UCSD-AML1 (cell line): Measurements from ENCODE around the gene FLOT2.

ENCODE experiments used
- DNase-seq: peaks from one replicate; lab custom pipeline; 2025; ENCODE audit not compliant: unreplicated experiment; lab: John Stamatoyannopoulos, UW

Gene FLOT2

DNA sequence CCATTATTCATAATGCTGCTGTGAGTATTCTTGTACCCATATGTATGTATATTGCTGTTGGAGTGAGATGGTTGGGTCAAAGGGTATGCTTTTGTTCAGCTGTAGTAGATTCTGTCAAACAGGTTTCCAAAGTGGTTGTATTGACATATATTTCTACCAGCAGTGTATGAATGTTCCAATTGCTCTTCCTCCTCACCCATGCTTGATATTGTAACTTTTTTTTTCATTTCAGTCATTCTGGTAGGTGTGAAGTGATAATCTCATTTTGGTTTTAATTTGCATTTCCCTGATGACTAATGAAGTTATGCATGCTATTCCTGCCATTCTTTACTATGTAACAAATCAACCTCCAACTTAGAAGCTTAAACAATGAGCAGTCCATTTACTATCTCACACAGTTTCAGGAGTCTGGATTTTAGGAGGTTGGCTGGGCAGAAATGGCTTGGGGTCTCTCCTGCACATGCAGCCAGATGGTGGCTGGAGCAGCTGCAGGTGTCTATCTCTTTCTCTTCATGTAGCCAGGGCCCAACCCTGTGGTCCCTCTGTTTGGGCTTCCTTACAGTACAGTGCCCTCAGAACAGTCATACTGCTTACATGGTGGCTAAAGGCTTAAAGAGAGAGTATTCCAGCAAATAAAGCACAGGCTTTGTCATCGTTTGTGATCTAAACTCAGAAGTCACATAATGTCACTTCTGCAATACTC lies 21.5 kb downstream of the FLOT2 start:
- no peak for DNase-seq

DNA sequence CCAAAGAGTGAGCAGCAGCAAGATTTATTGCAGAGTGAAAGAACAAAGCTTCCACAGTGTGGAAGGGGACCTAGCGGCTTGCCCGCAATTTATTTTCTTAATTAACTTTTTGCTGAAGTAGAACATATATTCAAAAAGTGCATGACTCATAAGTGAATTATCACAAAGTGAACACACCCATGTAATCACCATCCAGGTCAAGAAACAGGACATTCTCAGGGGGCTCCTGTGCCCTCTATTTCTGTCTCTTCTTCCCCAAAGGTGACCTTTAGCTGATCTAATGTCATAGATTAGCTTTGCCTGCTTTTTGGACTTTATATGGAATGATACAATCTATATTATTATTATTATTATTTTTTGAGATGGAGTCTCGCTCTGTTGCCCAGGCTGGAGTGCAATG lies 22.8 kb downstream of the FLOT2 start:
- no peak for DNase-seq

DNA sequence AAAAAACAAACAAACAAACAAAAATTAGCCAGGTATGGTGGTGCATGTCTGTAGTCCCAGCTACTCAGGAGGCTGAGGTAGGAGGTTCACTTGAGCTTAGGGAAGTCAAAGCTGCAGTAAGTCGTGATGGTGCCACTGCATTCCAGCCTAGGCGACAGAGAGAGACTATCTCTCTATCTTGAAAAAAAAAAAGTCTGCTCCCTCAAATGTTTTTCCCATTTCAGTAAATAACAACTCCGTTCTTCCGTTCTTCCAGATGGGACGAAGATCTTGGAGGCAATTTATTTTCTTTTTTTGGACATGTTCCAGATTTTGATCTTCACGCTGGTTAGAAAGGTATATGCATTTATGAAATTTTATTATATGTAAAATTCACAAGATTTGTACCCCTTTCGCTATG lies 23.7 kb downstream of the FLOT2 start:
- DNase-seq: no peak

DNA sequence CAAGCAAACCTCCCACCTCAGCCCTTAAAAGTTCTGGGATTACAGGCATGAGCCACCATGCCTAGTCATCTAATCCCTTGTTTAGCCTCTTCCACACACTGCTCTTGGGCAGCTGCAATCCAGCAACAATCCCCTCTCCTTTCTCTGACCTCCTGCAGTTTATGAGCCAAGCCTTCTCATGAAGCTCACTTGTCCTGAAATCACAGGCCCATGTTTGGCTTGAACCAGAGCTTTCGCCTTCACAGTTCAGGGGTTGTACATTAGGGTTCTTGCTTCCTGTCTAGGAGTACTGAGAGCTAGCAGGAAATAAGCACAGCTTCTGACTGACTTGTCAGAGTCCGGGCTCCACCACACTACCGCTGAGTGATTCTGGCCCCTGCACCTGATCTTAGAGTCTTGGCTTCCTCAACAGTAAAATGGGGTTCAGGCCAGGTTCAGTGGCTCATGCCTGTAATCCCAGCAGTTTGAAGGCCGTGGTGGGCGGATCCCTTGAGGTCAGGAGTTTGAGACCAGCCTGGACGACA lies 26.4 kb downstream of the FLOT2 start:
- DNase-seq: peak; percentile 30

DNA sequence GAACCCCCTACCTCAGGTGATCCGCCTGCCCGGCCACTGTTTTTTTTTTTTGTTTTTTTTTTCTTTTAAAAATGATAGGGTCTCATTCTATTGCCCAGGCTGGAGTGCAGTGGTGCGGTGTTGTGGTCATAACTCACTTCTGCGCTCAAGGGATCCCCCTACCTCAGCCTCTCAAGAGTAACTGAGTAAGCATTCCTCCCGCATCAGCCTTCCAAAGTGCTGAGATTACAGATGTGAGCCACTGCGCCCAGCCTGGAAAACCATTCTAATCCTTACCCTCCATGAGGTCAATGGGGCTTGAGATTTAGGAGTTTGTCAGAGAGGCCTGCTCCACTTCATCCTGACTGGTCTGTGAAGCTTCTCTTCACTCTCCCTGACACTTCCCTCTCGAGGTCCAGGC lies 30.3 kb downstream of the FLOT2 start:
- DNase-seq: no peak

DNA sequence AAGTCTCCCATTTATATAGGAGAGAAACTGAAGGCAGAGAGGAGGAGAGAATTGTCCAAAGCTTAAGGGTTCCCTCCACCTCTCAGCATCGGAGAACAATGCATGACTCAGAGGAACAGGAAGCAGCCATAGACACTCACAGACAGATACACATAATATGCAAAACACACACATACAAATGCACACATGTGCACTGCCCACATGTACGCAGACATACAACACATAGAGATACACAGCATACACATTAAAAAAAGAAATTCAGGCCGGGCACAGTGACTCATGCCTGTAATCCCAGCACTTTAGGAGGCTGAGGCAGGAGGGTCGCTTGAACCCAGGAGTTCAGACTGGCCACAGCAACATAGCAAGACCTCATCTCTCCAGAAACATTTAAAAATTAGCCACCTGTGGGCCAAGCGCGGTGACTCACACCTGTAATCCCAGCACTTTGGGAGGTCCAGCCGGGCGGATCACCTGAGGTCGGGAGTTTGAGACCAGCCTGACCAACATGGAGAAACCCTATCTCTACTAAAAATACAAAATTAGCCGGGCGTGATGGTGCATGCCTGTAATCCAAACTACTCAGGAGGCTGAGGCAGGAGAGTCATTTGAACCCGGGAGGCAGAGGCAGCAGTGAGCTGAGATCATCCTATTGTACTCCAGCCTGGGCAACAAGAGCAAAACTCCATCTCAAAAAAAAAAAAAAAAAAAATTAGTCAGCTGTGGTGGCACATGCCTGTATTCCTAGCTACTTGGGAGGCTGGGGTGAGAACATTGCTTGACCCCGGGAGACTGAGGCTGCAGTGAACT lies 31.4 kb downstream of the FLOT2 start:
- no peak for DNase-seq

DNA sequence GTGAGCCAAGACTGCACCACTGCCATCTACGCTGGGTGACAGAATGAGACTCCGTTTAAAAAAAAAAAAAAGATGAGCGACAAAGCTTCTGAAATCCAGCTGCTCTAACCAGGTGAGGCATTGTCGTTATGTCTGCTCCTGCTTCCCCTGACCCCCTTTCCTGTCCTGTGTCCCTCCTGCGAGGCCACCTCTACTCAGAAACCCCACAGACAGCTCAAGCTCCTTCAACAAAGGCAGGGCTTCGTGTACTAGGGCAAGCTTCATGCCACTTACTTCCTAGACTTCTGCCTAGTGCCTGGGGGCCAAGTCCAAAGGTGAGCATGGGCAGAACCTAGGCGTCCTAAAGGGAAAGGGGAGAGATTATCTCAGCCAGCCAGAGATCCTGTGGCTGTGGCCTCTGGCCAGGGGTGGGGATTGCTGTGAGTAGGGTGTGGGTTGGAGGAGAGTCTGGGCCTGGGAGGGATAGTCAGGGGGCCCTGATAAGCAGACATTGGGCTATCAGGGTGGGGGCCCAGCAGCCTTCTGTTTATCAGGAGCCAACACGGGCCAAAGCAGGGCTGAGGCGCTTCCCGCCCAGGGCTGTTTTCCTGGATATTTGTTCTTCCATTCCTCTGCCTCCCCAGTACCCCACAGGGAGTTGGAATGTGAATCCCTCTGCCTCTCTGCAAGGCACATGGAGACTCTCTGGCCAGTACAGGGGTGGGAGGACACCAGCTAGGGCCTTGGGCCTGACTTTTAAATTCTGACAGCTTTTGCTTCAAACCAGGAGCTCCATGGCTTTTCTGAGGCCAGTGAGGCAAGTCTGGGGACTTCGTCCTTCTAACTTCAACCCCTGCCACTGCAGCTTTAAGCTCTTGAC lies 32.3 kb downstream of the FLOT2 start:
- DNase-seq: peak; percentile 30

DNA sequence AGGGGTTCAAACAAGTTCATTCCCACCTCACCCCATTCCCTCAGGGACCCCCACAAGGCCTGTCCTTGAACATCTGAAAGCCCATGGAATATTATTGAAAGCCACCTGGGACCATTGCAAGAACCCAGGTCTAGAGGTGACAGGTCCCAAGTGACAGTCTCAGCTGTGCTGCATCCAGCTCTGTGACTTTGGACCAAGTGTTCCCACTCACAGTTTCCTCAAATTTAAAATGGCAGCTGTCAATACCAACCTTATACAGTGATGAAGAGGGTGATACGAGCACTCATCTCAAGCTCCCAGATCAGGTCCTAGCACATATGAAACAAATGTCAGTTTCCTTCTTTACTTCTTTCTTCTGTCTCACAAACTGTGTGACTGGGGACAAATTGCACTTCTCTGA lies 33.6 kb downstream of the FLOT2 start:
- no peak for DNase-seq

DNA sequence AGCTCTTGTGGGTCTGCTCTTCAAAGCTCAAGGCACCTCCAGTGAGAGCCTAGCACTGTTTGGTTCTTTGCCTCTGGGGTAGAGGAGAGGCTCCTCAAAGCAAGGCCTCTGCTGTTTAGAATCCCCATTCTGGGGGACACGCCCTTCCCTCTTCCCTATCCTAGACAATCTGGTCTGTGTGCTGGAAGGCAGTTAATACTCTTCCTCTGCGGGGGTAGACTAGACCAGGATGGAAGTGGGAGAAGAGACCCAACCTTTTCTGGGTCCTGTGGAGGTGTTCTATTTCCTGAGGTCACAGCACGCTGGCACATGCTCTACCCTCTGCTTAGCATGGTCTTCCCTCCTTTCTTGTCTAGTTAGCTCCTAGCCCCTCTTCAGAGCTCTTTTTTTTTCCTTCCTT lies 35.0 kb downstream of the FLOT2 start:
- DNase-seq: no peak

DNA sequence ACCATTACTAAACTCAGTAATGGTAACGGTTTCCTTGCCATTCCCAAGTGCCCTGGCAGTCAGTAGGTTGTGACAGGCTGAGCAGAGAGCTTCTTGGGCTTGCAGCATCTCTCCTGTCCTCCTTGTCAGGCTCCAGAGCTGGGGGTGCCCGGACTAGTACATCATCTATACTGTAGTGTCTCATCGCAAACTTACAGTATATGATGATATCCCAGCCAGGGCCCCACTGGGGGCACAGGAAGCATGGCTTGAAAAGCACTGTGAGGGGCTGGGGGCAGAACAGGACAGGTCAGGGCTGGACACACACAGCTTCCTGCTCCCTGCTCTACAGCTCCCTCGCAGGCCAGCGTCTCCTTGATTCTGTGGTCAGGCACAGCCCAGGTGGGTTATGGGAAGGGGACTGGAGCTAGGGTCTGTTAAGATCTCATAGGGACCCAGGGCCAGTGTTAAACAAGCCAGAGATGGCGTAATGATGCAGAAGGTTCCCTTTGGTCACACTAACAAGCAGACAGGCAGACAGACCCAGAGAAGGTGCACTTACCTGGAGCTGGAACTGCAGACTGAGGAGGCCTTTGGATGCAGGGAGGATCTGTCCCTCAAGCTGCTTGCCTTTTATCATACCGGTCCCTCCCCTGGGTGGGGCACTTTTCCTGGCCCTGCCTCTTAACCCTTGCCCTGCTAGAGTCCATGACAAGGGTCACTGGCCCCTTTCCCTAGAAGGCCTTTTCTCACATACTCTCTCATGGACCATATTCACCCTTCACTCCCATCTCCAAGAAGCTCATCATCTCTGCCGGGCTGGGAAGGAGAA lies 35.9 kb downstream of the FLOT2 start:
- no peak for DNase-seq

DNA sequence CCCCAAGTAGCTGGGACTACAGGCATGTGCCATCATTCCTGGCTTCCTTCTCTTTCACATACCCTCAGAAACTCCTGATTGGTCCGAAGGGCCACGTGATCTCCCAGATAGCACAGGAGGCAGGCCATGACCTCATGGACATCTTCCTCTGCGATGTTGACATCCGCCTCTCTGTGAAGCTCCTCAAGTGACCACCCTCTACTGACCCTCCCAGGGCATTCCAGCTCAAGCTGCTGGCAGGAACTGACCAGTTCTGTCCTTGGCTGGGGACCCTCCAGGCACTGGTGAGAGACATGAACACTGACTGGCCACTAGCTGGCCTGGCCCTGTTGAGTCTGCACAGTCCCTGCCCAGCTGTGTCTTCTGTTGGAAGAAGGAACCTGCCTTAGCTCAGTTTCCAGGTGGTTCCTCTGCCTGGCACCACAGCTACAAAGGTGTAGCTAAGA lies 37.1 kb downstream of the FLOT2 start:
- no peak for DNase-seq

DNA sequence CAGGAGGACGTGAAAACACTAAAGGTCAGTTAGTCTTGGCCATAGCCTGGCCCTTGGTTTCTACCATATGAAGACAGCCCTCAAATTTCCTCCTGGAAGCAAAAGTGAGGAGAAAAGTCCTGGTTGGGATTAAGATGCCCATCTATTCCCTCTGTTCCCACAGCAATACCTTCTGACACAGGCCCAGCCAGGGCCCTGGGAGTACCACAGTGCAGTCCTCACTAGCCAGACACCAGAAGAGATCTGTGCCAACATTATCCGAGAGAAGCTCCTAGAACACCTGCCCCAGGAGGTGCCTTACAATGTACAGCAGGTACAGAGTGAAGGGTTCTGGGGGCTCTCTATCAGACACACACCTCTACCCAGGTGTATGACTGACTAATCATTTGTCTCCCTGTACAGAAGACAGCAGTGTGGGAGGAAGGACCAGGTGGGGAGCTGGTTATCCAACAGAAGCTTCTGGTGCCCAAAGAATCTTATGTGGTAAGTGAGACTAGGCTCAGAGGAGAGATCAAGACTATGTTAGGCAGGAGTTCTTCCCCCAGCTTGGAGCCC lies 38.7 kb downstream of the FLOT2 start:
- no peak for DNase-seq

DNA sequence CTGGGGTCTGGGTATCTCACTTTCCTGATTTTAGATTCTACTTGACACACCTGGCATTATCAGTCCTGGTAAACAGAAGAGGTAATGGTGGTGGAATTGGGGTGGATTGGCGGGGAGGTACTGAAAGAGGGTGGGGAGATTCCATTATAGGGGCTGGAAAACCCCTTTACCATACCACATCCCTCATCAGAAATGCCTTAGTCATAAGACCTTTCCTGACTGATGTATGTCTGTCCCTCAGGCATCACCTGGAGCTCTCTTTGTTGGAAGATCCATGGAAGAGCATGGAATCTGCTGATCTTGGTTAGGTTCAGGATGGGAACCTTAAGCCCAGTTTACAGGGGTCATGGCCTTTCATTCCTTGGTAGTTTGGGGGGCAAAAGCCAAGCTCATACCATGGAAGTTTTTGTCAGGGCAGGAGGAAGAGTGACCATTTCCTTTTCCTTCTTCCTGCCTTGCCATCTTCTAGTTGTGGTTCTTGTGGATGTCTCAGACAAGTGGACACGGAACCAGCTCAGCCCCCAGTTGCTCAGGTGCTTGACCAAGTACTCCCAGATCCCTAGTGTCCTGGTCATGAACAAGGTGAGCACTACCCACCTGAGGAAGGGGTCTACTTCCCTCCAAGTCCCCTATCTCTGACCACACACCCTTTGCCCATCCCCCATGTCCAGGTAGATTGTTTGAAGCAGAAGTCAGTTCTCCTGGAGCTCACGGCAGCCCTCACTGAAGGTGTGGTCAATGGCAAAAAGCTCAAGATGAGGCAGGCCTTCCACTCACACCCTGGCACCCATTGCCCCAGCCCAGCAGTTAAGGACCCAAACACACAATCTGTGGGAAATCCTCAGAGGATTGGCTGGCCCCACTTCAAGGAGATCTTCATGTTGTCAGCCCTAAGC lies 39.4 kb downstream of the FLOT2 start:
- DNase-seq: no peak

DNA sequence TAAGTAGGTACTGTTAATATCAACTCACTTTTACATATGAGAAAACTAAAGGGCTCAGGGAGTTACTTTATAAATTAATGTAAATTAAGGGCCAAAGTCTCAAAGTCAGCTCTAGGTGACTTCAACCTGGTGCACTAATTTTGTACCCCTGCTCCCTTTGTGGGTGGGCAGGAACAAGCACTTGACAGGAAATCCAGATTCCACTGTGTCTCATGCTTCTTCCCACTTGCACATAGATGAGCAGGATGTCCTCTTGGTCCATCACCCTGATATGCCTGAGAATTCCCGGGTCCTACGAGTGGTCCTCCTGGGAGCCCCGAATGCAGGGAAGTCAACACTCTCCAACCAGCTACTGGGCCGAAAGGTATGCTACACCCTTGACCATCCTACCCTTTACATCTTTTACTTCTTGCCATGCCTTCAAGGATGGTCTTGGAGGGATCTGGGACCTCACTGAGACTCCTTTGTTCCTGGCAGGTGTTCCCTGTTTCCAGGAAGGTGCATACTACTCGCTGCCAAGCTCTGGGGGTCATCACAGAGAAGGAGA lies 41.4 kb downstream of the FLOT2 start:
- no peak for DNase-seq

DNA sequence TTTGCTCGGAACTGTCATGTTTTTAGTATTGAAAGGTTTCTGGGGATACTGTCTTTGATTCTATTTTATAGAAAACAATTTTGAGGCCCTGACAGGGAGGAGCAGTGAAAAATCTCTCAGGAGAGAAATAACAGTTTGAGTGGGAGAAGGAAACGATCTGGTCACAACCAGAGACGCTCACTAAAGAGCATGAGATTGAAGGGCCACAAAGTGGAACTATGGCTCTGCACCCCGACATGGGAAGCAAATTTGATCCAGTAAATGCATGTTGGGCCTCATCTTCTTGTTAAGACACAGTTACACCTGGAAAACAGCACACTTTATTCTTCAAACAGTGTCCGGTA lies 42.2 kb downstream of the FLOT2 start:
- no peak for DNase-seq

DNA sequence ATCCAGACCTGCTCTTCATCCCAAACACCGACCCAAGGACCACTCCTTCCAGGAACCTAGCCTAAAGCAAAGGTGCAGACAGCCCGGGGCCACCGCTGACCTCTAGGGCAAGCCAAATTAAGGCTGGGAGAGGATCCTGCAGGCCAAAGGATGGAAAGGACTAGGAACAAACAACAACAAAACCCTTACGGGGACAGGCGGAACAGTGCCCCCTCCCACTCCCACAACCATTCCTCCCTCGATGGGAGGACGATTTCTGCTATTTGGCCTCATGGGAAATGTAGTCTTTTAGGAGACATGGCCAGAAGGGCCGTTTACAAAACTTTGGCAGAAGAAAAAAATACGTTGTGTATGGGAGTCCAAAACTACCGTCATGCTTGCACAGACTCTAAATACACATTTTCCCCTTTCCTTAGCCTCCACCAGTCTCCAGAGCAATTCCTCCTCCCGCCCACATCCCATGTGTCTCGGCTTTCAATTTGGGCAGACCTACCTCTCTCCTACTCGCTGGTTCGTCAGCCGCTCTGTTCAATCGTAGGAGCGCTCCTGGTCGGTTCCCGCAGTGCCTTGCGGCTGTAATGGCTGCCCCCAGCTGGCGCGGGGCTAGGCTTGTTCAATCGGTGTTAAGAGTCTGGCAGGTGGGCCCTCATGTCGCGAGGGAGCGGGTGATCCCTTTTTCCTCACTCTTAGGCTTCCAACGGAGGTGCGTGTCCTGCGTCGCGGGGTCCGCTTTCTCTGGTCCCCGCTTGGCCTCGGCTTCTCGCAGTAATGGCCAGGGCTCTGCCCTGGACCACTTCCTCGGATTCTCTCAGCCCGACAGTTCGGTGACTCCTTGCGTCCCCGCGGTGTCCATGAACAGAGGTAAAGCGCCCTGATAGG lies 42.8 kb downstream of the FLOT2 start, which contains the start of gene ERAL1:
Gene ERAL1, plus strand, starts transcription at position 560 of the 879 bp plus-strand sequence. Its CDS starts 19 bp downstream, at position 579.
- peak; percentile 79 for DNase-seq

DNA sequence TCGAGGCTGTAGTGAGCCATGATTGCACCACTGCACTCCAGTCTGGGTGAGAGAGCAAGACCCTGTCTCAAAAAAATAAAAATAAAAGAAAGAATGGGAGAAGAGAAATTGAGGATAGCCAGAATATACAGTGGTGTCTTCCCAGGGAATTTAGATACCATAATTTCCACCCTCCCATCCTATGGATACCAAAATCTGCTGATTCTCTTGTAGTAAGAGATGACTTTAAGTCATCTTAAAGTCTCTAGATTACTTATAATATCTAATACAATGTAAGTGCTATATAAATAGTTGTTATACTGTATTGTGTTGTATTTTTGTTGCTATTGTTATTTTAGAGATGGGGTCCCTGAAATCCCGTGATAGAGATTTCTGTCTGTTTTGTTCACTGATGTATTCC lies 44.2 kb downstream of the FLOT2 start:
- no peak for DNase-seq

DNA sequence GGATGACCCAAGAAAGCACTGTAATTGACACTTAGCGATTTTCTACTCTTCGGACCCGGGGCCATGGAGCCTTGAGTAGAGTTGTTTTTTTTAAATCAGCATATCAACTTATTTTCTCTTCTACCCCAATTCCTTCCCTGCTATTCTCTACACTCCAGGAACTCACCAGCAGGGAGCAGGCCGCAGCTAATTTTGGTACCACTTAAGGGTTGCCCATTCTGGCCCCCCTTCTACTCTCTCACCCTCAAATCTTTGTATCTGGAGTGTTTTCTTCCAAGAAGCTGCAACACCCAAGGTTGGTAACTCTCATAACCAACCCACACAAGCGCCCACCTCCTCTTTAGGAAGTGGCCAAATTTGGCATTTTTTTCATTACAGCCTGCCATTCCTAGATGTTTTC lies 48.3 kb downstream of the FLOT2 start:
- peak; percentile 22 for DNase-seq
